Eye (tissue), 1 donor: ENCODE data around the gene FGF14.

Experiments used
- DNase-seq: peaks from one replicate; pipeline ENCODE4 v3.0.0-alpha.2; 2015

FGF14 gene

GRCh38 chr13:102309110-102309509 lies 92.7 kb downstream of the FGF14 start:
- DNase-seq: no peak

- DNase-seq: no peak
Observed at GRCh38 chr13:102302534-102302933, 99.3 kb downstream of the FGF14 start.

GRCh38 chr13:102300379-102300778 lies 101.5 kb downstream of the FGF14 start:
- DNase-seq: no peak

- DNase-seq: no peak
Observed at GRCh38 chr13:102299366-102299765, 102.5 kb downstream of the FGF14 start.

GRCh38 chr13:102298051-102298450 lies 103.8 kb downstream of the FGF14 start:
- no peak for DNase-seq

- DNase-seq: no peak
Observed at GRCh38 chr13:102295316-102296048, 106.4 kb downstream of the FGF14 start.

GRCh38 chr13:102294407-102295018 lies 107.3 kb downstream of the FGF14 start:
- no peak for DNase-seq

GRCh38 chr13:102293723-102294122 lies 108.1 kb downstream of the FGF14 start:
- DNase-seq: no peak

GRCh38 chr13:102291587-102292218 lies 110.1 kb downstream of the FGF14 start:
- DNase-seq: no peak

GRCh38 chr13:102289606-102290005 lies 112.2 kb downstream of the FGF14 start:
- DNase-seq: no peak

GRCh38 chr13:102286326-102286725 lies 115.5 kb downstream of the FGF14 start:
- DNase-seq: no peak

- DNase-seq: peak; percentile 16
Observed at GRCh38 chr13:102280366-102280765, 121.5 kb downstream of the FGF14 start.

- DNase-seq: no peak
Observed at GRCh38 chr13:102277286-102277685, 124.6 kb downstream of the FGF14 start.

GRCh38 chr13:102276404-102276803 lies 125.4 kb downstream of the FGF14 start:
- DNase-seq: peak; percentile 22

GRCh38 chr13:102275969-102276368 lies 125.9 kb downstream of the FGF14 start:
- no peak for DNase-seq

GRCh38 chr13:102273111-102273510 lies 128.7 kb downstream of the FGF14 start:
- no peak for DNase-seq

- no peak for DNase-seq
Observed at GRCh38 chr13:102267191-102267590, 134.7 kb downstream of the FGF14 start.

GRCh38 chr13:102261809-102262208 lies 140.0 kb downstream of the FGF14 start:
- DNase-seq: no peak

GRCh38 chr13:102261316-102261715 lies 140.5 kb downstream of the FGF14 start:
- no peak for DNase-seq

GRCh38 chr13:102260256-102260655 lies 141.6 kb downstream of the FGF14 start:
- DNase-seq: no peak

- no peak for DNase-seq
Observed at GRCh38 chr13:102255409-102255808, 146.4 kb downstream of the FGF14 start.

GRCh38 chr13:102251817-102252216 lies 150.0 kb downstream of the FGF14 start:
- no peak for DNase-seq

- no peak for DNase-seq
Observed at GRCh38 chr13:102250448-102250847, 151.4 kb downstream of the FGF14 start.

- DNase-seq: no peak
Observed at GRCh38 chr13:102244607-102245227, 157.1 kb downstream of the FGF14 start.
